ENCODE measurements around the gene SERPIND1.
"Not testable (repeated sequence)": the region's sequence is repeated elsewhere in the genome, so short reads cannot be mapped to it uniquely, and the experiment has no call there.

Gene SERPIND1

DNA sequence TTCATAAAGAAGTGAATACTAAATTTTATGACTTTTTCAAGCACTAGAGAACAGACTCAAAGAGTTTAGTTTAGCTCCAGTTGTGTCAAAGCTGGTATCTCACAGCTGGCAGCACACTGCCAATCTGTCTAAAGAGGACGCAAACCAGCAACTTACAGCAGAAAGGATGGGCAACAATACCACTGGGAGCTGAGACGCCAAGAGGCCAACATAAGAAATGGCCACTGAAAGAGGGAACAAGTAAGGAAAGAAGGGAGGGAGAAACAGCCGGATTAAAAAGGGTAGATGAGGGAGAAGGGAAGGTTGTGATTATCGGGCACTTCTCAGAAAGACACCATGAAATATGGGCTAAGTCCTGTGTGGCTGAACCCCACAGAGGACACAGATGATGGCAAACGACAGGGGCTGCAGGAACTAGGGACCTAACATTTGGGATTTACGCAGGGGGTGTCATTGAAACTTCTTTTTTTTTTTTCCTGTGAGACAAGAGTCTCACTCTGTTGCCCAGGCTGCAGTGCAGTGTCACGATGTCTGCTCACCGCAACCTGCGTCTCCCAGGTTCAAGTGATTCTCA lies 41.7 kb downstream of the SERPIND1 start:
- Histone ChIP-seq H3K4me3 (ENCODE audit: low read length) (no peak overlapping the region), H3K9ac (ENCODE audit: low read length) (no peak overlapping the region), H3K9me2 (replicated peaks; ENCODE audit: insufficient read depth, low read length) (no peaks in the 10 kb centered on the region), H3K79me2 (ENCODE audit: low read length) (no peaks in the 10 kb centered on the region), H3K36me3 (replicated peaks; ENCODE audit: insufficient read depth, low read length) (no peaks in the 10 kb centered on the region; the same call in 1 of the 2 replicates), H3K27ac (ENCODE audit: low read length) (no peak overlapping the region), H3K27me3 (replicated peaks; ENCODE audit: insufficient read depth, low read length) (no peaks in the 10 kb centered on the region), H3K4me2 (ENCODE audit: low read depth, low read length) (no peak overlapping the region), H3K4me1 (ENCODE audit: low read length) (no peaks in the 10 kb centered on the region), H3F3A (ENCODE audit: insufficient read depth, low read length) (no peaks in the 10 kb centered on the region), H3K9me3 (replicated peaks; ENCODE audit: insufficient read depth, low read length) (no peaks in the 10 kb centered on the region), H2AFZ (ENCODE audit: low read length) (no peak overlapping the region), H4K20me1 (ENCODE audit: insufficient read depth, low read length) (no peaks in the 10 kb centered on the region)
- DNase-seq: no peak
- no peak for TF ChIP-seq EZH2phosphoT487 (IDR thresholded peaks at IDR 0.05; ENCODE audit: low read length)
- TF ChIP-seq EZH2 (optimal IDR thresholded peaks at IDR 0.05; ENCODE audit: low read depth, low read length): no peak
- TF ChIP-seq, protein P1, sequence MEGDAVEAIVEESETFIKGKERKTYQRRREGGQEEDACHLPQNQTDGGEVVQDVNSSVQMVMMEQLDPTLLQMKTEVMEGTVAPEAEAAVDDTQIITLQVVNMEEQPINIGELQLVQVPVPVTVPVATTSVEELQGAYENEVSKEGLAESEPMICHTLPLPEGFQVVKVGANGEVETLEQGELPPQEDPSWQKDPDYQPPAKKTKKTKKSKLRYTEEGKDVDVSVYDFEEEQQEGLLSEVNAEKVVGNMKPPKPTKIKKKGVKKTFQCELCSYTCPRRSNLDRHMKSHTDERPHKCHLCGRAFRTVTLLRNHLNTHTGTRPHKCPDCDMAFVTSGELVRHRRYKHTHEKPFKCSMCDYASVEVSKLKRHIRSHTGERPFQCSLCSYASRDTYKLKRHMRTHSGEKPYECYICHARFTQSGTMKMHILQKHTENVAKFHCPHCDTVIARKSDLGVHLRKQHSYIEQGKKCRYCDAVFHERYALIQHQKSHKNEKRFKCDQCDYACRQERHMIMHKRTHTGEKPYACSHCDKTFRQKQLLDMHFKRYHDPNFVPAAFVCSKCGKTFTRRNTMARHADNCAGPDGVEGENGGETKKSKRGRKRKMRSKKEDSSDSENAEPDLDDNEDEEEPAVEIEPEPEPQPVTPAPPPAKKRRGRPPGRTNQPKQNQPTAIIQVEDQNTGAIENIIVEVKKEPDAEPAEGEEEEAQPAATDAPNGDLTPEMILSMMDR (IDR thresholded peaks at IDR 0.05; ENCODE audit: low read length): no peak

DNA sequence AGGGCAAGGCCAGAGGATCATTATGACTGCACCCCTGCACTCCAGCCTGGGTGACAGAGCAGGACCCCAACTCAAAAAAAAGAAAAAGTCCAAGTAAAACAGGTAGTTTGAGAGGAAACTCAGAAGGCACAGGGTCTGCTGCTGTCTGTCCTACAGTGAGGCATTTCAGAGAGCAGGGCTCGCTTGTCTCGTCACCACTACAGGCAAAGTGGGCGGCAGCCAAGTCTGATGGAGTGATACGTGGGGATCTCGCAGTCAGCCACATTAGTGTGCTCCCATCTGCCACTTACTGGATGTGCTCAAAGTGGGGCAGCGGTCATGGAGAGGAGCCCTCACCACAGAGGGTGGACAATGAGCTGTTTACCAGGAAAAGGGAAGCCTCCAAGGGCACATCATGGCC lies 42.6 kb downstream of the SERPIND1 start:
- Histone ChIP-seq H3K27me3 (replicated peaks; ENCODE audit: insufficient read depth, low read length) (no peaks in the 10 kb centered on the region), H3K9me3 (replicated peaks; ENCODE audit: insufficient read depth, low read length) (no peaks in the 10 kb centered on the region), H3K9me2 (replicated peaks; ENCODE audit: insufficient read depth, low read length) (no peaks in the 10 kb centered on the region), H3K4me2 (ENCODE audit: low read depth, low read length) (no peak overlapping the region), H3K36me3 (replicated peaks; ENCODE audit: insufficient read depth, low read length) (no peaks in the 10 kb centered on the region; the same call in 1 of the 2 replicates), H2AFZ (ENCODE audit: low read length) (no peak overlapping the region), H4K20me1 (ENCODE audit: insufficient read depth, low read length) (no peaks in the 10 kb centered on the region), H3F3A (ENCODE audit: insufficient read depth, low read length) (no peaks in the 10 kb centered on the region), H3K9ac (ENCODE audit: low read length) (no peak overlapping the region), H3K27ac (ENCODE audit: low read length) (no peak overlapping the region), H3K79me2 (ENCODE audit: low read length) (no peaks in the 10 kb centered on the region), H3K4me3 (ENCODE audit: low read length) (no peak overlapping the region), H3K4me1 (ENCODE audit: low read length) (no peaks in the 10 kb centered on the region)
- DNase-seq: no peak
- TF ChIP-seq EZH2phosphoT487 (IDR thresholded peaks at IDR 0.05; ENCODE audit: low read length) (no peak), EZH2 (optimal IDR thresholded peaks at IDR 0.05; ENCODE audit: low read depth, low read length) (no peak)
- TF ChIP-seq, protein P1 (IDR thresholded peaks at IDR 0.05; ENCODE audit: low read length): no peak

DNA sequence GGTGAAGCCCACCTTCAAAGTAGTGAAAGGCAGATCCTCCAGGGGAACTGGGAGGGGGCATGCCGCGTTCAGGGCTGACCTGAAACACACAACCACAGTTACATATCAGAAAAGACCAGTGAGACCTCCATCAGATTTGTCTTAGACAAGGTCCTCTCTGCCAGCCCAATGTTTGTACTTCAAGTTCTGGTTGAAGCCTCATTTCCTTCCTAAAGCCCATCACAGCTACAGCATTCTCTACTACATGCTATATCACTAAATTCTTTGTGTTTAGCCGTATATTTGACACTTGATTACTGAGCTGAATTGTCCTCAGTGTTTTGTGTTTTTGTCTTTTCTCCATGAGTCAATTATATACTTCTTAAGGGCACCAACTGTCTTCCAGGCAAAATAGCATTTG lies 44.6 kb downstream of the SERPIND1 start:
- no peak overlapping the region for H3K4me3 ChIP-seq (ENCODE audit: low read length)
- H3K27ac ChIP-seq (ENCODE audit: low read length): no peak overlapping the region
- no peak for DNase-seq
- no peak overlapping the region for H3K4me2 ChIP-seq (ENCODE audit: low read depth, low read length)
- H3K36me3 ChIP-seq (replicated peaks; ENCODE audit: insufficient read depth, low read length): no peaks in the 10 kb centered on the region; the same call in 1 of the 2 replicates
- H4K20me1 ChIP-seq (ENCODE audit: insufficient read depth, low read length): no peaks in the 10 kb centered on the region
- no peaks in the 10 kb centered on the region for H3K9me3 ChIP-seq (replicated peaks; ENCODE audit: insufficient read depth, low read length)
- no peak overlapping the region for H3K9ac ChIP-seq (ENCODE audit: low read length)
- no peaks in the 10 kb centered on the region for H3K4me1 ChIP-seq (ENCODE audit: low read length)
- H3K79me2 ChIP-seq (ENCODE audit: low read length): no peaks in the 10 kb centered on the region
- H3K9me2 ChIP-seq (replicated peaks; ENCODE audit: insufficient read depth, low read length): no peaks in the 10 kb centered on the region
- TF ChIP-seq EZH2 (optimal IDR thresholded peaks at IDR 0.05; ENCODE audit: low read depth, low read length) (no peak), EZH2phosphoT487 (IDR thresholded peaks at IDR 0.05; ENCODE audit: low read length) (no peak)
- no peak overlapping the region for H2AFZ ChIP-seq (ENCODE audit: low read length)
- no peaks in the 10 kb centered on the region for H3F3A ChIP-seq (ENCODE audit: insufficient read depth, low read length)
- H3K27me3 ChIP-seq (replicated peaks; ENCODE audit: insufficient read depth, low read length): no peaks in the 10 kb centered on the region

DNA sequence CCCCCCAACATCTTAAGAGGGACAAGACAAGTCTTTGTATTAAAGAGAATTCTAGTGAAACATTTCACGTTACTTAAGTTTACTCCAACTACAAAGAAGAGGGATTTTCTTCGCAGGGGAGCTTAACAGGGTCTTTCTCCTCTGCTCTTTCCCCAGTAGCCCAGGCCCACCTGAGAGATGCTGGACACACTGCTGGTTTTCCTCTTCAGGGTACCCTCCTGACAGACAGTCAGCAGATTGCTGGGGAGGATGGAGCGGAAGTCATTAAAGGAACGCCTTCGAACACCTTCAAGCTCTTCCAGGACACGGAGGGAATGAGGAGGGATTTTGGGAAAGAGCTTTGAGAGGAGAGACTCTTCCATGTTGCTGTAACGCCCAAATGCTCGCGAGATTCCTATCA lies 45.6 kb downstream of the SERPIND1 start:
- Histone ChIP-seq H3K27me3 (replicated peaks; ENCODE audit: insufficient read depth, low read length) (no peaks in the 10 kb centered on the region), H3K36me3 (replicated peaks; ENCODE audit: insufficient read depth, low read length) (no peaks in the 10 kb centered on the region; the same call in 1 of the 2 replicates), H3K4me2 (ENCODE audit: low read depth, low read length) (no peak overlapping the region), H3K79me2 (ENCODE audit: low read length) (no peaks in the 10 kb centered on the region), H3K4me3 (ENCODE audit: low read length) (no peak overlapping the region), H3K9me2 (replicated peaks; ENCODE audit: insufficient read depth, low read length) (no peaks in the 10 kb centered on the region), H2AFZ (ENCODE audit: low read length) (no peak overlapping the region), H3K9ac (ENCODE audit: low read length) (no peak overlapping the region), H3F3A (ENCODE audit: insufficient read depth, low read length) (no peaks in the 10 kb centered on the region), H3K4me1 (ENCODE audit: low read length) (no peaks in the 10 kb centered on the region), H4K20me1 (ENCODE audit: insufficient read depth, low read length) (no peaks in the 10 kb centered on the region), H3K9me3 (replicated peaks; ENCODE audit: insufficient read depth, low read length) (no peaks in the 10 kb centered on the region), H3K27ac (ENCODE audit: low read length) (no peak overlapping the region)
- DNase-seq: no peak
- no peak for TF ChIP-seq EZH2 (optimal IDR thresholded peaks at IDR 0.05; ENCODE audit: low read depth, low read length)
- no peak for TF ChIP-seq EZH2phosphoT487 (IDR thresholded peaks at IDR 0.05; ENCODE audit: low read length)
- TF ChIP-seq, protein P1 (IDR thresholded peaks at IDR 0.05; ENCODE audit: low read length): no peak

DNA sequence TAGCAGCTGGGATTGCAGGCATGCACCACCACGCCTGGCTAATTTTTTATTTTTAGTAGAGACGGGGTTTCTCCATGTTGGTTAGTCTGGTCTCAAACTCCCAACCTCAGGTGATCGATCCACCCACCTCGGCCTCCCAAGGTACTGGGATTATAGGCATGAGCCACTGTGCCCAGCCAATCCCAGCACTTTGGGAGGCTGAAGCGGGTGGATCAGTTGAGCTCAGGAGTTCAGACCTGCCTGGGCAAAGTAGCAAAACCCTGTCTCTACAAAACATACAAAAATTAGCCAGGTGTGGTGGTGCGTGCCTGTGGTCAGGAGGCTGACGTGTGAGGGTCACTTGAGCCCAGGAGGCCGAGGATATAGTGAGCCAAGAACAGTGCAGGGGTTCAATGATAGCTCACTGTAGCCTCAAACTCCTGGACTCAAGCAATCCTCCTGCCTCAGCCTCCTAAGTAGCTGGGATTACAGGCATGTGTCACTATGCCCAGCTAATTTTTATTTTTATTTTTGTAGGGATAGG lies 47.9 kb downstream of the SERPIND1 start:
- H3K9ac ChIP-seq (ENCODE audit: low read length); H4K20me1 ChIP-seq (ENCODE audit: insufficient read depth, low read length); H3K36me3 ChIP-seq (replicated peaks; ENCODE audit: insufficient read depth, low read length): not testable (repeated sequence)

More for the DNA sequence above, 47.9 kb downstream of the SERPIND1 start:
- H3K4me2 ChIP-seq (ENCODE audit: low read depth, low read length); H3K4me3 ChIP-seq (ENCODE audit: low read length); H3K27me3 ChIP-seq (replicated peaks; ENCODE audit: insufficient read depth, low read length); H3K4me1 ChIP-seq (ENCODE audit: low read length); DNase-seq; H3K79me2 ChIP-seq (ENCODE audit: low read length); H3K9me3 ChIP-seq (replicated peaks; ENCODE audit: insufficient read depth, low read length); H3K9me2 ChIP-seq (replicated peaks; ENCODE audit: insufficient read depth, low read length); H2AFZ ChIP-seq (ENCODE audit: low read length); H3K27ac ChIP-seq (ENCODE audit: low read length); H3F3A ChIP-seq (ENCODE audit: insufficient read depth, low read length): not testable (repeated sequence)
